SK-N-SH (cell line): ENCODE results near the gene MSRB2. TPM values are rescaled to one million over a fixed set of nuclear protein-coding genes. Genes with fewer than 3 reads are reported as not detected.

Experiments
- CTCF ChIA-PET: fragments of 300-600, 350-600 bp; formaldehyde crosslinking; extraction: SDS; loops from one replicate; lab custom pipeline; 2021; lab: Yijun Ruan, JAX
- POLR2A ChIA-PET: fragments of 350-600 bp; sonication (Branson Sonifier 250); formaldehyde crosslinking; extraction: SDS; loops from one replicate; lab custom pipeline; 2020; ENCODE audit warnings: antibody characterized with exemption, inconsistent platforms; lab: Yijun Ruan, JAX
- DNase-seq: peaks from one replicate; pipeline ENCODE4 v3.0.0; 2012
- H2AFZ ChIP-seq: fragments of 200-600 bp; sonication (generic); 2 replicates; pipeline ENCODE4 v1.8.1; 2016; ENCODE audit warnings: antibody characterized with exemption, mild to moderate bottlenecking, low read depth
- H3F3A ChIP-seq: fragments of 200-600 bp; sonication (generic); replicated peaks from 2 replicates; pipeline ENCODE3; 2016; ENCODE audit warnings: antibody characterized with exemption, mild to moderate bottlenecking; ENCODE audit not compliant: insufficient read depth
- H3K27ac ChIP-seq, 2 experiments: fragments of 200-500 bp in 1 of 2; fragments of 200-600 bp in 1 of 2; sonication (Bioruptor generic) in 1 of 2; sonication (generic), shearing (Covaris generic) in 1 of 2; 2 replicates each; pipeline versions ENCODE4 v1.5.1 to v1.6.1; 2014 to 2016; ENCODE audit warnings: low read depth in 2 of 2, inconsistent platforms in 1 of 2, low read length in 1 of 2, mild to moderate bottlenecking in 1 of 2, mixed read lengths in 1 of 2
- H3K27me3 ChIP-seq: fragments of 200-600 bp; sonication (generic), shearing (Covaris generic); 2 replicates; pipeline ENCODE4 v1.6.1; 2016; ENCODE audit warnings: mixed run types; ENCODE audit not compliant: insufficient read depth
- H3K36me3 ChIP-seq, 2 experiments: fragments of 200-500 bp in 1 of 2; fragments of 200-600 bp in 1 of 2; sonication (Bioruptor generic) in 1 of 2; sonication (generic) in 1 of 2; replicated peaks in 1 of 2; 2 replicates each; pipeline versions ENCODE3 to v1.5.1; 2014 to 2016; ENCODE audit warnings: low read length in 1 of 2, mild to moderate bottlenecking in 1 of 2; ENCODE audit not compliant: insufficient read depth in 2 of 2, control insufficient read depth in 1 of 2
- H3K4me1 ChIP-seq, 2 experiments: fragments of 200-500 bp in 1 of 2; fragments of 200-600 bp in 1 of 2; sonication (Bioruptor generic) in 1 of 2; sonication (generic), shearing (Covaris generic) in 1 of 2; 2 replicates each; pipeline versions ENCODE4 v1.5.1 to v1.6.1; 2014 to 2016; ENCODE audit warnings: low read depth in 1 of 2, low read length in 1 of 2, mixed run types in 1 of 2; ENCODE audit not compliant: insufficient read depth in 2 of 2, control insufficient read depth in 1 of 2
- H3K4me2 ChIP-seq: fragments of 200-600 bp; sonication (generic), shearing (Covaris generic); 2 replicates; pipeline ENCODE4 v1.6.1; 2017; ENCODE audit warnings: mixed run types
- H3K4me3 ChIP-seq, 2 experiments: fragments of 200-500 bp in 1 of 2; fragments of 200-600 bp in 1 of 2; sonication (Bioruptor generic) in 1 of 2; sonication (generic), shearing (Covaris generic) in 1 of 2; 2 replicates each; pipeline versions ENCODE4 v1.5.1 to v1.8.1; 2014 to 2016; ENCODE audit warnings: low read depth in 2 of 2, inconsistent platforms in 1 of 2, low read length in 1 of 2, mild to moderate bottlenecking in 1 of 2, mixed read lengths in 1 of 2, moderate library complexity in 1 of 2
- H3K79me2 ChIP-seq: fragments of 200-600 bp; sonication (generic); 2 replicates; pipeline ENCODE4 v1.8.1; 2017; ENCODE audit warnings: mild to moderate bottlenecking; ENCODE audit not compliant: insufficient read depth
- H3K9ac ChIP-seq: fragments of 200-600 bp; sonication (generic); 2 replicates; pipeline ENCODE4 v1.6.1; 2017; ENCODE audit warnings: mixed run types
- H3K9me2 ChIP-seq: fragments of 200-600 bp; sonication (generic); 2 replicates; pipeline ENCODE4 v1.6.1; 2017; ENCODE audit warnings: mixed run types
- H3K9me3 ChIP-seq: fragments of 200-600 bp; sonication (generic); 2 replicates; pipeline ENCODE4 v1.6.1; 2017; ENCODE audit warnings: mixed run types, mild to moderate bottlenecking, moderate library complexity
- H4K20me1 ChIP-seq: fragments of 200-600 bp; sonication (generic); 2 replicates; pipeline ENCODE4 v1.6.1; 2017; ENCODE audit warnings: mild to moderate bottlenecking, mixed run types; ENCODE audit not compliant: insufficient read depth
- FOXJ3 ChIP-seq: sonication (generic); formaldehyde crosslinking; IDR thresholded peaks from 2 replicates; pipeline ENCODE4 v1.5.1; 2020; ENCODE audit warnings: mild to moderate bottlenecking, missing genetic modification reagents
- FOXM1 ChIP-seq: IDR thresholded peaks from 2 replicates; pipeline ENCODE4 v1.4.0; 2012; ENCODE audit warnings: low read depth, mild to moderate bottlenecking
- GABPA ChIP-seq: IDR thresholded peaks from 2 replicates; pipeline ENCODE4 v1.4.0; 2012; ENCODE audit warnings: low read depth, mild to moderate bottlenecking
- RAD21 ChIP-seq: IDR thresholded peaks from 2 replicates; pipeline ENCODE4 v1.6.1; 2012; ENCODE audit warnings: mild to moderate bottlenecking, low read length
- RFX5 ChIP-seq: IDR thresholded peaks from 2 replicates; pipeline ENCODE4 v1.6.1; 2012; ENCODE audit warnings: mild to moderate bottlenecking, improper control_type of control experiment, low read length
- TAF1 ChIP-seq: IDR thresholded peaks from 2 replicates; pipeline ENCODE4 v1.6.1; 2012; ENCODE audit warnings: low read depth, mild to moderate bottlenecking, low read length, moderate library complexity, borderline replicate concordance
- YY1 ChIP-seq: IDR thresholded peaks from 2 replicates; pipeline ENCODE4 v1.4.0; 2012; ENCODE audit warnings: low read depth, mild to moderate bottlenecking
- WGBS: methylation state at CpG from one replicate; pipeline ENCODE4 v1.1.6; 2017; ENCODE audit warnings: low lambda C conversion rate; 5-methylcytosine and 5-hydroxymethylcytosine counted together
- polyA plus RNA-seq, 3 experiments: library from polyadenylated mRNA; depleted of rRNA; stranded (reverse); fragments of >200 nt; gene quantifications; 2 replicates each; pipeline ENCODE4 v1.2.3, GENCODE V29; 2012
- TF ChIP-seq, protein P1 (sequence below): fragments of 150-350 bp; IDR thresholded peaks from 2 replicates; pipeline ENCODE4 v1.6.1; 2016; ENCODE audit warnings: mild to moderate bottlenecking, low read depth, low read length
- TF ChIP-seq, protein P2 (sequence below): fragments of 150-350 bp; IDR thresholded peaks from 2 replicates; pipeline ENCODE4 v1.6.1; 2017; ENCODE audit warnings: antibody characterized with exemption, low read length, low read depth, borderline replicate concordance
- TF ChIP-seq, protein P3 (sequence below): IDR thresholded peaks from 2 replicates; pipeline ENCODE4 v1.4.0; 2012; ENCODE audit warnings: low read depth, borderline replicate concordance

The MSRB2 gene
- polyA plus RNA-seq, 1 of the 3 experiments (the other 2 are of a cell fraction): 44.0 TPM

DNA sequence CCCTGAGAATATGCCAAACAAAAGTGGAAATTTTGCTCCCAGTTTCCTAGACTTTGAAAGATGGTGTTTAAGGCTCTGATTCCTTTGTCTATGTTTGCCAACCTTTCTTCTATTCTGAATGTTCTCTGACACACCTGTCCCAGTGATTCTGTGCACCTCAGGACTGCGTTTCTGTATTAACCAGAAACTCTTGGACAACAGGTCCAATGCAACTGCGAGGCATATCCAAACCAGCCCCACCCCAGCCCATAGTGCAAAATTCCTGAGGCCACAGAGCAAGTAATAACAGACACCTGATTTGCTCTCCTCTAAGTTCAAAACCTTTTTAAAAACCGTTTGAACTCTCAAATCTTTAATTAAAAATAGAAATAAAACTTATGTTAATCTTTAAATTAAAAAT lies 37.0 kb upstream of the MSRB2 start:
- ChIA-PET POLR2A (no interaction called here), CTCF (no interaction called here)
- Histone ChIP-seq H3K79me2 (no peaks in the 10 kb centered on the region), H3K4me1 (no peaks in the 10 kb centered on the region; a peak in 1 of 4 replicates), H4K20me1 (no peaks in the 10 kb centered on the region), H3K4me3 (no peak overlapping the region), H3K27ac (no peak overlapping the region), H2AFZ (no peak overlapping the region), H3K9me3 (no peaks in the 10 kb centered on the region), H3K9me2 (no peaks in the 10 kb centered on the region), H3K9ac (no peak overlapping the region), H3K27me3 (no peaks in the 10 kb centered on the region), H3F3A (no peaks in the 10 kb centered on the region), H3K36me3 (no peaks in the 10 kb centered on the region), H3K4me2 (no peak overlapping the region)
- TF ChIP-seq YY1 (no peak), RAD21 (no peak), FOXJ3 (CRISPR knock-in tag) (no peak)
- WGBS: 10% methylated on average over 3 of the region's 3 CpGs
- no peak for DNase-seq

DNA sequence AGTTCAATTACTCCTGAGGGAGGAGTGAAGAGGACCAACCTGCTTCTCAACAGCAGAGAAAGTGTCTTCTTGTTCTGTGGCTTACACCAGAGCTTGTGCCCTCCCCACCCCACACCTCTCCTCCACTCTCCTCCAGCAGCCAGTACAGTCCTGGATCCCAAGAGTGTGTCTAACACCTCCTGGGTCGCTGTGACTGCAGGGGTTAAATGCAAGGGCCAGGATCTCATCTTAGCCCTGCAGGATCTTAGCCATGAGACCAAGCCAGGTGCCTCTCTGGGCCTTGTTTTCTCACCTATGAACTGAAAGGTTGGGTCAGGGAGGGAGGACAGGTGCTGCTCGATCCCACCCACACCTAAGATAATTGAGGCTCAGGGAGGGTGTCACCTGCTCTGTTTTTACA lies 34.5 kb upstream of the MSRB2 start:
- H3K4me1 ChIP-seq: peaks cover 0 to 6% of the 10 kb centered on the region in 2 experiments; a peak in 2 of 4 replicates
- no peak overlapping the region for H3K4me2 ChIP-seq
- no peaks in the 10 kb centered on the region for H4K20me1 ChIP-seq
- no peaks in the 10 kb centered on the region for H3K9me2 ChIP-seq
- no peak for DNase-seq
- no peak overlapping the region for H2AFZ ChIP-seq
- H3K4me3 ChIP-seq: no peak overlapping the region
- no peak overlapping the region for H3K27ac ChIP-seq
- no peaks in the 10 kb centered on the region for H3K27me3 ChIP-seq
- WGBS: 25% methylated on average over 2 of the region's 2 CpGs
- H3F3A ChIP-seq: no peaks in the 10 kb centered on the region
- no peaks in the 10 kb centered on the region for H3K9me3 ChIP-seq
- H3K79me2 ChIP-seq: no peaks in the 10 kb centered on the region
- TF ChIP-seq, protein P1, sequence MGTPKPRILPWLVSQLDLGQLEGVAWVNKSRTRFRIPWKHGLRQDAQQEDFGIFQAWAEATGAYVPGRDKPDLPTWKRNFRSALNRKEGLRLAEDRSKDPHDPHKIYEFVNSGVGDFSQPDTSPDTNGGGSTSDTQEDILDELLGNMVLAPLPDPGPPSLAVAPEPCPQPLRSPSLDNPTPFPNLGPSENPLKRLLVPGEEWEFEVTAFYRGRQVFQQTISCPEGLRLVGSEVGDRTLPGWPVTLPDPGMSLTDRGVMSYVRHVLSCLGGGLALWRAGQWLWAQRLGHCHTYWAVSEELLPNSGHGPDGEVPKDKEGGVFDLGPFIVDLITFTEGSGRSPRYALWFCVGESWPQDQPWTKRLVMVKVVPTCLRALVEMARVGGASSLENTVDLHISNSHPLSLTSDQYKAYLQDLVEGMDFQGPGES: no peak
- no peak for TF ChIP-seq RFX5
- no peak for TF ChIP-seq GABPA
- TF ChIP-seq, protein P2, sequence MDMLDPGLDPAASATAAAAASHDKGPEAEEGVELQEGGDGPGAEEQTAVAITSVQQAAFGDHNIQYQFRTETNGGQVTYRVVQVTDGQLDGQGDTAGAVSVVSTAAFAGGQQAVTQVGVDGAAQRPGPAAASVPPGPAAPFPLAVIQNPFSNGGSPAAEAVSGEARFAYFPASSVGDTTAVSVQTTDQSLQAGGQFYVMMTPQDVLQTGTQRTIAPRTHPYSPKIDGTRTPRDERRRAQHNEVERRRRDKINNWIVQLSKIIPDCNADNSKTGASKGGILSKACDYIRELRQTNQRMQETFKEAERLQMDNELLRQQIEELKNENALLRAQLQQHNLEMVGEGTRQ: no peak
- TF ChIP-seq, protein P3, sequence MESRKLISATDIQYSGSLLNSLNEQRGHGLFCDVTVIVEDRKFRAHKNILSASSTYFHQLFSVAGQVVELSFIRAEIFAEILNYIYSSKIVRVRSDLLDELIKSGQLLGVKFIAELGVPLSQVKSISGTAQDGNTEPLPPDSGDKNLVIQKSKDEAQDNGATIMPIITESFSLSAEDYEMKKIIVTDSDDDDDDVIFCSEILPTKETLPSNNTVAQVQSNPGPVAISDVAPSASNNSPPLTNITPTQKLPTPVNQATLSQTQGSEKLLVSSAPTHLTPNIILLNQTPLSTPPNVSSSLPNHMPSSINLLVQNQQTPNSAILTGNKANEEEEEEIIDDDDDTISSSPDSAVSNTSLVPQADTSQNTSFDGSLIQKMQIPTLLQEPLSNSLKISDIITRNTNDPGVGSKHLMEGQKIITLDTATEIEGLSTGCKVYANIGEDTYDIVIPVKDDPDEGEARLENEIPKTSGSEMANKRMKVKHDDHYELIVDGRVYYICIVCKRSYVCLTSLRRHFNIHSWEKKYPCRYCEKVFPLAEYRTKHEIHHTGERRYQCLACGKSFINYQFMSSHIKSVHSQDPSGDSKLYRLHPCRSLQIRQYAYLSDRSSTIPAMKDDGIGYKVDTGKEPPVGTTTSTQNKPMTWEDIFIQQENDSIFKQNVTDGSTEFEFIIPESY: no peak
- no peak for TF ChIP-seq YY1
- TF ChIP-seq RAD21: no peak
- TF ChIP-seq FOXM1: no peak
- TF ChIP-seq TAF1: no peak
- ChIA-PET CTCF (interaction anchor here (0.9 kb wide), 1 partner anchor 26 kb away, joined by 3 read pairs; no protein-coding TSS in a partner anchor), POLR2A (no interaction called here)
- H3K9ac ChIP-seq: no peak overlapping the region
- no peaks in the 10 kb centered on the region for H3K36me3 ChIP-seq
